NT2/D1 (cell line): ENCODE measurements around the gene CLEC14A.

Experiments
- YY1 ChIP-seq: IDR thresholded peaks from 2 replicates; pipeline ENCODE4 v1.6.1; 2011; ENCODE audit not compliant: insufficient read length, insufficient read depth
- ZNF274 ChIP-seq: IDR thresholded peaks from 2 replicates; pipeline ENCODE4 v1.6.1; 2011; ENCODE audit warnings: mild to moderate bottlenecking, low read depth, low read length

- no peak for TF ChIP-seq ZNF274
- TF ChIP-seq YY1, result no peak
Observed at GRCh38 chr14:38226366-38226765, 29.5 kb downstream of the CLEC14A start.
